Measurements from ENCODE around the gene BRD4.
"Not testable (repeated sequence)": the region's sequence is repeated elsewhere in the genome, so short reads cannot be mapped to it uniquely, and the experiment has no call there.

BRD4 gene

DNA sequence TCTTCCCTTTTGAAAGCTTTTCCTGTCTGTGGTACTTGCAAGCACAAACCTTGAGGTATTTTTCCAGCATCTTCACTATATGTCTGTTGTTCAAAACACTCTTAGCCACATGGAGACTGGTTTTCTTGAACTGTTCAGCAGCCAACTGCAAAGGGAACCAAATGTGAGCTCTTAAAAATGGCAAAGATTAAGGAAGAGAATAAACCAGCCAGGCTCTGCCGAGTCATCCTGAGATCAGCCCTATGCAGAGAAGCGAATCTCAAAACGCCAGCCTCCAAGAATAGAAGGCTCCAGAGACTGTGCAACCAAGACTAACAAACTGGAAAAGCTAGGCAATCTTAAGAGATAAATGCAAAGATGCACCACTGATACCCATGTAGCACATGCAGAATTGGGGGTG lies 26.6 kb upstream of the BRD4 start:
- DNase-seq = no peak

DNA sequence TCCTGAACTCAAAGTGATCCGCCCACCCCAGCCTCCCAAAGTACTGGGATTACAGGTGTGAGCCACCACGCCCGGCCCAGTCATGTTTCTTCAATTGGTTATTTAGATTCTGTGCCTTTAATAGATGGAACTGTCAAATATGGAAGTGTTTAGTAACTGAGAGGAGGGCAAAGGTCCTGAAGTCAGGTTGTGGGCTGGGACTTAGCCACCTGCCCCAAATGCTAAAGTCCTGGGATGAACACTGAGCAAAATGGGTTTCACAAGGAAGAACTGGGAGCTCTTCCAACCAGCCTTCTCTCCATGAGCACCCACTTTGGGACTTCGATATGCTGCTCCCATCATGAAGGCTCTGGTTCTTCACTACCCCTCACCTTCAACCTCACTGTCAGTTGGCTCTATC lies 25.6 kb upstream of the BRD4 start:
- DNase-seq = no peak

DNA sequence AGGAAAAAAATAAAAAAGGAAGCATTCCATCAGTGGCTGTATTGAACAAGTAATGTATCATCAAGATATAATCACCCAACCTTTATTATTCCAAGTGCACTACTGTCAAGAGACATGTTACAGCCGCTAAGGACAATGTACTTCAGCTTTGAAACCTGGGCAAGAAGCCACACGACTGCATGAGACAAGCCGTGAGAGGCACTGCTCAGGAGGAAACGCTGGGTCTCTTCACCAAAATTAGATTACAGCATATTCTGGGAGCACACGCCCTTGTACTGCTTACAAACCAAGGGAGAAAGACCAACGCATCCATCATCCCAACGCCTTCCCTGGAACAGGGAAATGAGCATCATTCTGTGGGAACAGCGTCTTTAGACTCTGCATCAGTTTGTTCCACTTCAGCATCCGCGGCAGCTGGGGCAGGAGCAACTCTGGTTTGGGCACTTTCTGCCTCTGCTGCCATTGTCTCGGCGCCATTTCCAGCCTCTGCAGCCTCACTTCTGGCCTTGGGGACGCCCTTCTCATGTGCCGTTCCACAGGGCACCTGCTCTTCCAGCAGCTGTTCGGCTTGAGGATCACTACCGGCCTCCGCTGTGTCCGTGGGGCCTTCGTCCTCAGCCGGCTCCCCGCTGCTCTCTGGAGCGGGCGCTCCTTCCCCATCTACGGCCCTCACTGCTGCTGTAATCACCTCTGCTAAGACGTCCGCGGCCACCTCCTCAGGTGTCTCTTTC lies 22.4 kb upstream of the BRD4 start:
- no peak for DNase-seq

DNA sequence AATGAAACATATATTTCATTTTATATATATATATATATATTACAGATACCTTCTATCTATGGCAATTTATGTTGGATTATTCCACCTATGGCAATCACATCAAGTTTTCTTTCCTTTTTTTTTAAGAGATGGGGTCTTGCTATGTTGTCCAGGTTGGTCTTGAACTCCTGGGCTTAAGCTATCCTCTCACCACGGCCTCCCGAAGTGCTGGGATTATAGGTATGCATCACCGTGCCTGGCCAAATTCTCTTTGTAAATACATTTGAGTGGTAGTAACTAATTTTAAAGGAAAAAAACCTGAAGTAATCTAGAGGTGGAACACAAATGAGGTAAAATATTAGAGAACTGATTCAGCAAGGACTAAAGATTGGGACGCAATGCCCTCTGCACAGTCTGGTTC lies 21.6 kb upstream of the BRD4 start:
- no peak for DNase-seq

DNA sequence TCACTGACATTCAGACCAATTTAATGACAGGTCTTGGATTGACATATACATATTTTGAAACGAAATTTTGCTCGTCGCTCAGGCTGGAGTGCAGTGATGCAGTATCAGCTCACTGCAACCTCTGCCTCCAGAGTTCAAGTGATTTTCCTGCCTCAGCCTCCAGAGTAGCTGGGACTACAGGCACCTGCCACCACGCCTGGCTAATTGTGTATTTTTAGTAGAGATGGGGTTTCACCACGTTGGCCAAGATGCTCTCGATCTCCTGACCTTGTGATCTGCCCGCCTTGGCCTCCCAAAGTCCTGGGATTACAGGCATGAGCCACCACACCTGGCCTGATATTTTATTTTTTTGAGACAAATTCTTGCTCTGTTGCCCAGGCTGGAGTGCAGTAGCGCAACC lies 20.2 kb upstream of the BRD4 start:
- DNase-seq = not testable (repeated sequence)

DNA sequence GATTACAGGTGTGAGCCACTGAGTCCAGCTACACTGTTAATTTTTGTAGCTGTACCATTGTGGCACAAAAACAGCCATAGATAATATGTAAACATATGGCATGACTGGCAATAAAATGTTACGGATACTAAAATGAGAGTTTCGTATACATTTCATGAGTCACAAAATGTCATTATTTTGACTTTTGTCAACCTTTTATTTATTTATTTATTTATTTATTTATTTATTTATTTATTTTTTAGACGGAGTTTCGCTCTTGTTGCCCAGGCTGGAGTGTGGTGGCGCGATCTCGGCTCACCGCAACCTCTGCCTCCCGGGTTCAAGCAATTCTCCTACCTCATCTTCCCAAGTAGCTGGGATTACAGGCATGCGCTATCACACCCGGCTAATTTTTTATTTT lies 9.0 kb upstream of the BRD4 start:
- not testable (repeated sequence) for DNase-seq

DNA sequence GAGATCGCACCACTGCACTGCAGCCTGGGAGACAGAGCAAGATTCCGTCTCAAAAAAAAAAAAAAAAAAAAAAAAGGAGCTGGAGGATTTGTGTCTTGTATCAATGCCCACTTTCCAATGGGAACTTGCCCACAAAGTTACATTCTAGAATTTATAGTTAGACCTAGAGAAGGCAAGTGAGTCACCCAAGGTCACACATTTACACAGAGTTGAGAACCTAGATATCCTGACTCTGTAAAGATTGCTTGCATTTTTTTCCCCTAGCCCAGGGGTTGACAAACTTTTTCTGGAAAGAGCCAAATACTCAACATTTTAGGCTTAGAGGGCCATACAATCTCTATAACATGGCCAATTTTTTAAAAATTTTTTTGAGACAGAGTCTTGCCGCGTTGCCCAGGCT lies 7.7 kb upstream of the BRD4 start:
- DNase-seq = no peak

DNA sequence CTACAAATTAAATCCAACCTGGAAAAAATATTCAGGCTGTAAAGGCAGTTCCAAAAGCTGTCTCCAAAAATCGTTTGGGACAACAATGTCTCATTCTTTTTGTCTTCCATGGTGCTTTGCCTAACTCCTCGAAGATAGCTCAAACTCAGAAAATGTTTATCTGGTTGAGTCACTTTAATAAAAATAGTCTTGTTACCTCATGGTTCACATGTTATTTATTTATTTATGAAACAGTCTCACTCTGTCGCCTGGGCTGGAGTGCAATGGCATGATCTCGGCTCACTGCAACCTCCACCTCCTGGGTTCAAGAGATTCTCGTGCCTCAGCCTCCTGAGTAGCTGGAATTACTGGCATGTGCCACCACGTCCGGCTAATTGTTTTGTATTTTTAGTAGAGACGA lies 4.9 kb upstream of the BRD4 start:
- no peak for DNase-seq

DNA sequence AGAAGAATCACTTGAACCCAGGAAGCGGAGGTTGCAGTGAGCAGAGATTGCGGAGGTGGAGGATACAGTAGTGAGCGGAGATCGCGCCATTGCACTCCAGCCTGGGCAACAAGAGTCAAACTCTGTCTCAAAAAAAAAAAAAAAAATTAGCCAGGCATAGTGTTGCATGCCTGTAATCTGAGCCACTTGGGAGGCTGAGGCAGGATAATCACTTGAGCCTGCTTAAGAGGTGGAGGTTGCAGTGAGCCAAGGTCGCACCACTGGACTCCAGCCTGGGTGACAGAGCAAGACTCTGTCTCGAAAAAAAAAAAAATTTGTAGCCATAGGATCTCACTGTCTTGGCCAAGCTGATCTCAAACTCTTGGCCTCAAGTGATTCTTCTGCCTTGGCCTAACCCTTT lies 3.7 kb upstream of the BRD4 start:
- not testable (repeated sequence) for DNase-seq

DNA sequence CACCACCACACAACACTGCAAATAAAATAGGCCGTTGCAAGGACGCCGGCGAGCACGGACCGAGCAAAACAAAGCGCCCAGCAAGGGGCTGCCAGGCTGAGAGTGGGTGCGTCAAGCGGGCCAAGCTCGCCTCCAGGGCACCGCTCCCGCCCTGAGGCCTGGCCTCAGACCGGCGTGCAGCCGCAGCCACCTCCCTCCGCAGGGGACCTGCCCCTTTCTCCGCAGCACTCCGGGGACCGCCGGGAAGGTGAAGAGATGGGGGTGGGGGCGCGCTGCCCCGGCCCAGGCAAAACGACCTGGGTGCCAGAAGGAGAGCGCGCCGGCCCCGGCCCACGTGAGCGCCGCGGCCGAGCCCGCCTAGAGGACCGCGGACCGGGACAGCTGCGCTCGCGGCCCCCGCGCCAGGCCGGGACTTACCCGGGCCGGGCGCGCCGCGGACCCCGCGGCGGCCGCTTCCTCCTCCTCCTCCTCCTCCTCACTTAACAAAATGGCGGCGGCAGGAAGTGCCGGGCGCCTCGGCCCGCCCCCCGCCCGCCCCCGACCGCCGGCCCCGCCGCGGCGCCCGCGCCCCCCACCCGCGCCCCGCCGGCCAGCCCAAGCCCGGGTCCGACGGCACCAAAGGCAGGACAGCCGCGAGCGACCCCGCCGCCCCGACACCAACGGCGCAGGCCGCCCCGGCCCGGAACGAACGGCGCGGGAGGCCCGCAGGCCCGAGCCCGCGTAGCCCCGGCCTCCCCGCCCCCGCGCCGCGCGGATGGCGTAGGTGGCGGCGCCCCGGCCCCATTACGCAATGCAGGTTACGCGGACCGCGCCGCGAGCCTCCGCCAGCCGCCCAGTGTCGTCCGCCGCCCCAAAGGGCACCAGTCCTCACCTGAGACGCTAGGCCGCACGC lies 674 bp downstream of the BRD4 start:
- DNase-seq = peak; percentile 68

DNA sequence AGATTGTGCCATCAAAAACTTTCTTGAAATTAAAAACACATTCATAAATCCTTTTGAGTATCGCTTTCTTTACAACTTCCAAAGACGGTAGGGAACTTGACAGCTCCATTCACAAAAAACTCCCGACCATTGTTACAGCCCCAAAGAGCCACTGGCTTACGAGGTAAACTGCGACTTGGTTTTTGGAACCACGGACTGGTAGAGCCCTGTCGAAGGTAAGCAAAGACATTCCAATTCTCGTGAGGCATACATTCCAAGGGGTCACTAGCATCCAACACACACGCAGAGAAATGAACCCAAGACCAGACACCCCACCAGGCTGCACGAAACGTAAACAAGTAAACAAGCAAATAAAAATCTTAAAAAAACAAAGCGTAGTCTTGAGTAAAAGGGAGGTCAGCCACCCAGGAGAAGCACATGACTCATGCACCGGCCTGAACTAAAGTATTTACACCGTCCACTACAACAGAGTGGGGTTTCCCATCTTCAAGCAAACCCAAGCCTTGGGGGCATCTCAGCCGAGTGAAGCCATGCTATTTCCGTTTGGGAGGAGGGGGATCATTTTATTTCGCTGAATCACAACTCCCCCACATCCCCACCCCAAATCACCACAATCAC lies 1.4 kb downstream of the BRD4 start:
- DNase-seq = no peak

DNA sequence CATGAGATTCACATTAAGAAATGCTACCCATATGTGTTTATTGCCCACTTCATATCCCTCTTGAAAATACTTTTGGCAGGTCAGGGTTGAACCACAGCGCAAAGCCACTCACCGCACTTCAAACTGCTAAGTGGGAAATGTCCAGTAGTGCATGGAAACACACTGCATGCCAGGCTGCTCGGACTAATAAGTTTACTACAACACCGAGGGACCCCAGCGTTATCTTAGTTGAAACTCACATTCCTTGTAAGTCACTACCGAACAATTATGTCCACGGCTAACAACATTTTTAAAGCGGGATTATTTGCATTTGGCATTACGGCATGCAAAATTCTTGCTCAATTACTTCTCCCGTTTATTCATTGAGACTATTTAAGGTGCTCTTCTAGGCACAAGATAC lies 4.0 kb downstream of the BRD4 start:
- DNase-seq = no peak

DNA sequence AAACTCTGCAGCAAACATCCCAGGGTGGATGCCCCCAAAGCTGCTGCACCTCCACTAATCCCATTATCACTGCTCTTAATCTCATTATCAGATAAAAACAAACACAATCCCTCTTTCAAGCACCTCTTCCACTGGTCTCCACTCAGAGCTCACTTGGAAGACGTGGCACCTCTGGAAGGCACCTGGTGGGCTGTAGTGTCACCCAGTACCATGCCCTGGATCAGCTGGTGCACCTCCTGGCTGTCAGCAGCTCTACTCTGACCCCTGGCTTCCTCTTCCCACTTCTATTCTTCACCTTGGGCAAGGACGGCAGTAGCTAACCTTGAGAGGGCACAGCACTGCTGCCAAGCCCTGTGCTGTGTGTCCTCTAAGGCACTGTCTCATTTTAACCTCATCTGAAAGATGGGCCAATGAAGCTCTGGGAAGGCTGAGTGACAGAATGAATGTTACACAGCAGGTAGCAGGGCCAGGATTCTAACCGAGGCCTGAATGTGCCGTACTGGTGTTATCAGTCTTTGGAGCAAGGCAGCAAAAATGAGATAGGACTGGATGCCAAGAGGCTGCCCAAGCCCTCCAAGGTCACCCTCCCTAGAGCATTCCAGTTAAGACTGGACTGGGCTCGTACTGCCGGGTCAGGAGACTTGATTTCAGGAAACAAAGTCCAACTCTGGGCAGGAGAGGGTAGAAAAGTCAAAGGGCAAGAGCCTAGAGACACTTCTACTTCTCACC lies 7.4 kb downstream of the BRD4 start:
- no peak for DNase-seq

DNA sequence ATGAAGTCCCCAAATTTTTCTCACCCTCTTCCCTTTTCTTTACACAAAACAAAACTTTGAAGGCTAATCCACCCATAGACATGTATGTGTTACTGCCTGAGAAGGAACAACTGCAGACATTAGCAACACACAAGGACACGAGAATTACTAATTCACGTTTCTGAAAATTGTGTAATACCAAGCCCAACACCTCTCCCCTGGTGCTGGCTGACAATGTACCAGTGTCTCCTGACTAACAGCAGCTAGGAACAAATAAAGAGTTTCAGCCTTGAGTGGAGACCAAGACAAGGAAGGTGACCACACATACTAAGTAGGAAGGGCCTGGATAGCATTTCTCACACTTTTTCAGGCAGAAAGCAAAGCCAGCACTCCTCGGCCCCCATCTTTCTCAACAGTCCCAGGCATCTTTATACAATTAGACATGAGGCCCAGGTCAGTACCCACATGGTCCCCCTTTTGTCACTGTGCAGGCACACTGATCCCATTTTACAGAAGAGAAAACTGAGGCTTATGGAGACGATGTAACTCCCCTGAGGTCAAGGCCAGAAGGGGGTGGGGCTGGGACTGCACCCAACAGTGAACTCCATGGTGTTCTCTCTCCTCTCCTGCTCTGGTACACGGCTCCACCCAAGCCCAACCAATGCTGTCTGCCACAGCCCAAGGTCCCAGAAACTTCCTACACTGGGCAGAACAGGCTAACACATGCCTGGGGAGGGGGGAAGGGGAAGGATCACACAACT lies 8.7 kb downstream of the BRD4 start:
- DNase-seq = no peak

DNA sequence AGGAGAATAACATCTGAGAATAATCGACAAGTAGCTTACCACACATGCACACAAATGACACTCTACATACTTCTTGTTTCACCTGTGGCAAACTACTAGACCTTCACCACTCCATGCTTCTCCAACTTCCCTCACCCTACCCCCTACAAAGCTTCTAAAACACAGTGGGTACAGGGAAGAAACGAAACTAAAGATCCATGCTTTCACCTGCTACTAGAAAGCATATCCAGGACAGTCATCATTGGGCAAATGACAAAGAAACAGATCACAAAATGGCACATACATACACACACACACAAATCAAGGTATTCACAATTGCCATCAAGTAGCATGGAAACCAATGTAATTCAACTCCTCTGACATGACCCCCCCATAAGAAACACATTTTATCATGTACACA lies 10.6 kb downstream of the BRD4 start:
- no peak for DNase-seq

DNA sequence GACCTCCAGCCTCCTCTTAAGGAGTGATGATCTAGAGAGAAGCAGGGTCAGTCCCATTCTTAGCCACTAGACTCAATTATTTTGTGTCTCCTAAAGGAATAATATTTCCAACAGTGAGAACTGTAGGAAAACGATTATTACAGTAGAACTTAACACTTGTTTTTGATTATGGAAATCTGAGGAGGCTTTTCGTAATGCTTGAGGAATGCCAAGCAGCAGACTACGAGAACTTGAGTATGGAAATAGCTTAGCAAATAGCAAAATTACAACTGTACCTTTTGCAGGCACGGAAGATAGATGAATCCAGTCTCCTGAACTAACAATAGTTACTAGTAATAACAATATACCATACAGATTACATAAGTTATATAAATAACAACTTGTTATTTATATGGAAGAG lies 12.2 kb downstream of the BRD4 start:
- DNase-seq = no peak

DNA sequence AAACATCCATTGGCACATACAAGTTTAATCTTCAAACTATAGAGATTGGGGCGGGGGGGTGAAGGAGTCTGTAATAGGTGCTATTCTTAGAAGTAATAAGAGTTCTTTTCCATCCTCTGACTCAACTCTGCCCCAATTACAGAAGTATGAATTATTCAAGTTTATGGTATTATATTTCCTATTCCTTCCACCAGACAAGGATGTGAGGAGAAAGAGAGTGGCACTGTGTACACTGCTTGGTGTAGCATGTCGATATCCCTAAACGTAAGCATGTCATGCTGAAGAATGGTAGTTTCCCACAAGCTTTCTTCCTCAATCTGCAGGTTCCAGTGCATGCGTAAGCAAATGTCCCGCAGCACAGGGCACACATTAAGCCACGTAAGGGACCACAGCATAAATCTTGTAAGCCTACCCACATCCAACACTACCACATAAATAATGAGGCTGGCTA lies 14.1 kb downstream of the BRD4 start:
- DNase-seq = no peak

DNA sequence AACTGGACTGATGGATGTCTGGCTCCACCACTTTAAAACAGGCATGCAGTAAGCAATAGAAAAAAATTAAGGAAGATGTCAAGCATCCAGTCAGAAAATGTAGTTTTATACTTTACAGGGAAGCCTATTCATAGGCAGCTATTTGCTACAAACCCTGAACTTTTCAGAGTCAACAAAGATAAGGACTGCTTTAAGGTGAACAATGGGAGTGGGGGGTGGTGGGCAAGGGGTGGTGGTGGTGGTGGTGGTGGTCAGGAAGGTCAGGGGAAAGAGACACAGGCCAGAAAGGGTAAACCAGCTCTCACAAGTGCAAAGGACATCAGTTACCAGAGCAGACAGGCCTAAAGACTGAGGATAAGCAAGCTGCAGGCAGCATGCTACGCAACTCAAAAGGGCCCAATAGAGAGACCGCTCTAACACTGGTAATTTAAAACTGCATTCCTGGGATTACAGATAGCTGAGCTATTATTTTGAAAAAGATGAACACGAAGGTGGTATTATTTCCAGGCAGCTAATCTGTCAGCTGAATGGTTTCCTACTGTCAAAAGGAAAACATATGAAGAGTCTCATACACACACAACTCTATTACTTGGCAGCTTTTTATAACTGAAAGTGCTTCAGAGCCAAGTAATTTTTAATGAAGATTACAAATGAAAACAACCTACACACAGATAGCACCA lies 14.8 kb downstream of the BRD4 start:
- no peak for DNase-seq

DNA sequence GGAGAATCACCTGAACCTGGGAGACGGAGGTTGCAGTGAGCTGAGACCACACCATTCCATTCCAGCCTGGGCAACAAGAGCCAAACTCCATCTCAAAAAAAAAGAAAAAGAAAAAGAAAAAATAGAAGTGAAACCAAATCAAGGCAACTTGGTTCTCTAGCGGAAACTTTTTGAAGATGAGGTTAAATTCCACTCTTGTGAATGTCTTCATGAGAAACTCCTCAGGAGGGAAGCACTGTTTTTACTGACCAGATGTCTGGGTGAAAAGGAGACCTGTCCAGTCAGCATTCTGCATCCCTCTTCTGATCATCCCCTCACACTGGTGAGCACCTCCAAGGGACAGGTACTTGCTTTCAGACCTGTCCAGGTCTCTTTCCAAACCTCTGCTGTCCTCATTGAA lies 15.8 kb downstream of the BRD4 start:
- DNase-seq = no peak

DNA sequence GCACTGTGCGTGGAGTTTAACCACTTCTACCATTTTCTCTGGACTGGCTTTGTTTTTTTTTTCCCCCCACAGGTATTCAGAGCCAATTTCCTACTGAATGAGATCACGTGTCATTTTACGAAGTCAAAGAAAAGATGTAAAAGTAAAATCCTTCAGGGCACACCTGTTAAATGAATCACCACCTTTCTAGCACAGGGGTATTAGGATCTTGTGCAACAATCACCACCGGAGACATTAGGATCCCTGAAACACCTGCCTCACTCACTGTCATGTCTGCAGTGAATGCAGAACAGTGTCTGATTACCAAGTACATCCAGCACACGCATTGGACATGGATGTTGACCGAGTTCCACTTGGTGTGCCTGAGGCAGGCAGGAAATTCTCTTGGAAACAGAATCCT lies 17.2 kb downstream of the BRD4 start:
- no peak for DNase-seq

DNA sequence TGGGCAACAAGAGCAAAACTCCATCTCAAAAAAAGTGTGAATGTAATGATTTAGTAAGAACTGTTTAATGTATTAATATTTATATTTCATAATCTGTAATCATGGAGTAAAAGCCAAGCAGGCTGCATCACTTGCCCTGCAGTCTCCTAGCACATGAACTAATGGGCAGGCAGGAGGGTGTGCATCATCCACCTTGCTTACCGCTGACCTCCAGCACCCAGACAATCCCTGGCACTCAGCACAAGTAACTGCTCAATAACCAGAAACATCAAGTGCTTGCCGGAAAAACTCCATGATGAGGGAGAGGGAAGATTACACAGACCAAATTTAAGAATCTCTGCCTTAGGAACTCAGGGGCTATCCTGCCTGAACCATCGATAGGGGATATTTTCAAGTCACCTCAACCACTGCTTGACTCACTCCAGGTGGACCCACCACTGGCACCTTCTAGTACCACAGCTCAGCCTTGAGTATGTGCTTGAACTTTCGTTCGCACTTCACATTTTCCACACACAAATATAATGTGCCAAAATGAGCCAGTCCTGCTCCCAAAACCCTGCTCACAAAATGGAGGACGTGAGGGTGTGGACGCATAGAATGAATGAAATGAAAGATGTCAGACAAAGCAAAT lies 18.6 kb downstream of the BRD4 start:
- no peak for DNase-seq

Measured in activated CD4-positive, alpha-beta T cell treated with anti-CD3 and anti-CD28 coated beads, Interleukin-10, Interleukin-2, amounts not matched to agents 100 ng/mL and 50 ng/mL, durations not matched to agents 16 hours and 8 hours (primary cell).